GM12874 (cell line): ENCODE data around the gene POU2F3.

Experiments
- TF ChIP-seq, protein P1 (sequence below): IDR thresholded peaks from 2 replicates; pipeline ENCODE4 v1.5.1; 2011; ENCODE audit warnings: low read depth, mild to moderate bottlenecking, control low read depth, low read length, moderate library complexity; ENCODE audit not compliant: insufficient read depth

Gene POU2F3

DNA sequence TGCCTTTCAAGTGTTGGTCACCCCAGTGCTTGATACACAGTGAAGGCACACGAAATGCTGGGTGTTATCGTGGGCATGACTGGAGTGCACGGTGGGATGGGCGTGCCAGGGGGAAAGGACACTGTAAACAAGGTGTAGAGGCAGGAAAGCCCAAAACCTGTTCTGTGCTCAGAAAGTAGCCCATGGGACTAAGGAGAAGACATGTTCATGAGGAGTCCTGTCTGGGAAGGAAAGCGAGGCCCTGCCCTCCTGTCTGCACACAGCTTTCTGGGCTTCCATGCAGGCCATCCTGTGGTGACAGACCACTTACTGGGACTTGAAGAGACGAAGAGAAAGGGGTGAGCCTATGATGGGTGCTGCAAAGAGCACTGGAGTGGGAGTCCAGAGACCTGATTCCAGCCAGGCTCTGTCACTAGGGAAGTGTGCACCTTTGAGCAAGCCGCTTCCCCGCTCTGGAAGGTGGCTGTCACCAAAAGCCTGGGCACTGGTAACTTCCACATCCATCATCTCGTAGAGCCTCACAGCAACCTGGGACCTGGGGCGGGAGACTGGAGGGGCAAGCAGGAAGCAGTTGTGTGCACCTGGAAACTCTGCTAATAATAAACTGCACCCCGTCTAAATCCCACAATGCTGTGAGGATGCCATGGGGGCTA is 846 bp upstream of the POU2F3 start:
- TF ChIP-seq, protein P1, sequence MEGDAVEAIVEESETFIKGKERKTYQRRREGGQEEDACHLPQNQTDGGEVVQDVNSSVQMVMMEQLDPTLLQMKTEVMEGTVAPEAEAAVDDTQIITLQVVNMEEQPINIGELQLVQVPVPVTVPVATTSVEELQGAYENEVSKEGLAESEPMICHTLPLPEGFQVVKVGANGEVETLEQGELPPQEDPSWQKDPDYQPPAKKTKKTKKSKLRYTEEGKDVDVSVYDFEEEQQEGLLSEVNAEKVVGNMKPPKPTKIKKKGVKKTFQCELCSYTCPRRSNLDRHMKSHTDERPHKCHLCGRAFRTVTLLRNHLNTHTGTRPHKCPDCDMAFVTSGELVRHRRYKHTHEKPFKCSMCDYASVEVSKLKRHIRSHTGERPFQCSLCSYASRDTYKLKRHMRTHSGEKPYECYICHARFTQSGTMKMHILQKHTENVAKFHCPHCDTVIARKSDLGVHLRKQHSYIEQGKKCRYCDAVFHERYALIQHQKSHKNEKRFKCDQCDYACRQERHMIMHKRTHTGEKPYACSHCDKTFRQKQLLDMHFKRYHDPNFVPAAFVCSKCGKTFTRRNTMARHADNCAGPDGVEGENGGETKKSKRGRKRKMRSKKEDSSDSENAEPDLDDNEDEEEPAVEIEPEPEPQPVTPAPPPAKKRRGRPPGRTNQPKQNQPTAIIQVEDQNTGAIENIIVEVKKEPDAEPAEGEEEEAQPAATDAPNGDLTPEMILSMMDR = no peak

GRCh38 chr11:120240866-120241265 is 926 bp downstream of the POU2F3 start:
- TF ChIP-seq, protein P1 = no peak

DNA sequence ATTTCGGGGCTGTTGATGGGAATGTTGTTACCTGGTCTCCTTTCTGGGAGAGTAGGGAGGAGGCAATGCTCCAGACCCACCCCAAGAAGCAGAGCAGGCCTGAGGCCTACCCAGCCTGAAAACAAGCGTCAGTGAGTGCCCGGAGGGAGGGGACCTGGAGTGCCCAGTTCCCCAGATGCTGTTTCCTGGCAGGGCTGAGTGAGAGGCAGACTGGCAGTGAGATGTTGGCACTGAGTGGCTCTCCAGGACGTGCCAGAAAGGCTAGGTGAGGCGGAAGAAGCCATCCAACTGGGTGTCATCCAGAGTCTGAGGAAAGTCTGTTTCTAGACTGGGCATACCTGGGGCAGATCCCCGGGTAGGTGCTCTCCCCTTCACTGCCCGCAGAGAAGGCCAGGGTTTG is 1.3 kb downstream of the POU2F3 start:
- TF ChIP-seq, protein P1 = no peak

DNA sequence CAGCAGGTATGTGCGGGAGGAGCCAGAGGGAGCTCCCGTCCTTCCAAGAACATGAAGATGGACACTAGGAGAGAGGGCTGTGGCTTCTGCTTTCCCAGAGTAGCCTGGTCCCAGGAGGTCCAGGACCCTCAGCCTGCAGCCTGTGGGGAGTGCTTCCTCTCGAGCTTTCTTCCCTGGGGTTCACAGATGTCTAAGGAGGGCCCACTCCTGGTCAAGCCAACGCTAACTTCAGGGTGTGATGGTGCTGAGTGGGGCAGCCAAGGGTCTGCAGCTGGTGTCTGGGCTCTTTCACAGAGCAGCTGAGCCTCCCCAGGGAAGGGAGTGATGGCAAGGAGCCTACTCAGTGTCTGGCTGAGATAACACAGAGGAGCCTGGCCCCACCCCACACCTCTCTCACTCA is 3.3 kb downstream of the POU2F3 start:
- TF ChIP-seq, protein P1 = no peak

DNA sequence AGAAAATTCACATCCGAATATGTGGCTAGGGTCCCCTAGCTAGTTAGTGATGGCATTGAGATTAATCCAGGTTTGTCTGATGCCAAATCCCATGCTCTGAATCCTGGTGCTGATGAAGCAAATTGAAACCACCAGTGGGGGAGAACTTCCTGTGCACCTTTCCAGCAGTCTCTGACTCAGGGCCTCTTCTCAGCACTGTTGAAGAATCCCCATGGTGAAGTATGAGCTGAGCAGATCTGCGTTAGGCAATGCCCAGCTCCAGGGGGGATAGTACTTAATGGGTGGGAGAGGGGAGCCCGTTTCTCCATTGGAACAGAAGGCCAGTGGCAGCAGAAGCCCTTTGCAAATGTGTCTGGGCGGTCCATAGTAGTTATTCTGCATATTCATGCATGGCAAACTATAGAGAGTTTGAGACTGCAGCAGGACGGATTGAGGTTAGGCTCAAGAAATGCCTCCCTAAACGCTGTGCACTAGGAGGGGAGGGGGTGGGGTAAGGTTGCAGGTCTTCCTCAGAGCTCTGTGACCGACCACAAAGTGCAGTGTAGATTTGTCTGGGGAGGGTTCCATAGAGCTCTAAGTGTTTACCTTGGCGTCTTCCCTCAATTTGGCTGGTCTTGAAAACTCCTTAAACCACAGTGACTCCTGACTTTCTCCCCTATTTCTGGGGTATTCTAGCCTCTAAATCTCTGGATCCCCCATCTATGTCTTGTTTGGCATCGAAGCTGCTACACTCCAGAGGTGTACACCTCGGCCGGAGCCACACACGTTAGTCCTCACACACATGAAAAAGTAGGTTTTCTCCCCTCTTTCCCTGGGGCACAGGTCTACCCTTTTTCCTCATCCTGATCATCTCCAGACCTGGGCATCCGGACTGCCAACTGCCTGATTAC is 4.8 kb downstream of the POU2F3 start:
- TF ChIP-seq, protein P1 = no peak

- TF ChIP-seq, protein P1 = no peak
Measured at GRCh38 chr11:120245434-120245833, 5.5 kb downstream of the POU2F3 start.

DNA sequence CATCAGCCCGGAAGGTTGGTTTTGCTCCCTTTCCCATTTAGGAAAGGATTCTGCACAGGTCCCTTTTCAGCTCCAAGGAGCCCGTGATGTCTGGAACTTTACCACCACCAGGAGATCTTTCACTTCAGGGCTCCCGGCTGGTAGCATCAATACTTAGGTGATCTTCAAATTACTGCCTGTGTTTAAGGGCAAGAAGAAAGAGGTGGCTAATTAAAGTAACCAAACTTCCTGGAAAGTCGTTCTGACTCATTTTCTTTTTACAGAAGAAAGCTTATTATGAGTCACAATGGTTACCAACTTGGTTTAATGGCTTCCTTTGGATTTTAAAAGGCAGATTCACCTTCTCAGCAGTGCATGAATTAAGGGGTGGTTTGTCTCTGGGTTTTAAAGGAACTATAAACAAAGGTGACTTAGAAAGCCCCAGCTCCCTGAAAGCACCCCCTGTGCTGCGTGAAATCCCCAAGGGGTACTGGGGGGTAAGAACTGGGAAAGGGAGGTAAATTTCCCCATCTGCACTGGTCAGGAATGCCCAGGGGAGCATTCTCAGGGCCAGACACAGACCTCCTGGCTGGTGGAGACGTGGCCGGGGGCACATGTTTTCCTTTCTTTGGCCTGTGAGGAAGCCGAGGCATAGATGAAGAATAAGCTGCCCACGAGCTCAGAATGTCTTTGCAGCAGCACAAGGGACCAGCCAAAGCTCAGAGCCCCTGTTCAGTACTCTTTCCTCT is 8.8 kb downstream of the POU2F3 start:
- TF ChIP-seq, protein P1 = no peak
